HG03025 (cell line): Measurements from ENCODE around the gene GPR12.
"Not testable (repeated sequence)": the region's sequence is repeated elsewhere in the genome, so short reads cannot be mapped to it uniquely, and the experiment has no call there.

Experiments used
- ATAC-seq: cut with Tn5 transposase; IDR thresholded peaks from one replicate; pipeline ENCODE4 v1.9.1; 2021; ENCODE audit warnings: mild to moderate bottlenecking, moderate library complexity; ENCODE audit not compliant: unreplicated experiment, low FRiP score

GPR12 gene

DNA sequence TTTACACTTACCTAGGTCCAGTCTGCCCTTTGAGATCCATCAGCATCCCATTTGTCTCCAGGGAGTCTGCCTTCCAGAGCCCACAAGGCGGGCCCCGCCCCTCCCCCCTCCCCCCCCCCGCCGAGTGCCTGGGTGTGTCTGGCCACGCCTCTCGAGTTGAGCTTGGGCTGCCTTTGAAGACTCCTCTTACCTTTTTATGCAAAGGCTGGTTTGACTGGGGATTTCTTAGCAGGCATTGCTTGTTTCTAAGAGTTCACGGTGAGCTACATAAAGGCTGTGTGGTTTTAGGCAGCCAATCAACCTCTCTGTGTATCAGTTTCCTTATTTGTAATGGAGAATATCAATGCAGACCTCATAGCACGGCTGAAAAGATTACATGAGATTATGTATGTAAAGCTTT is 11.3 kb downstream of the GPR12 start:
- ATAC-seq: no peak

DNA sequence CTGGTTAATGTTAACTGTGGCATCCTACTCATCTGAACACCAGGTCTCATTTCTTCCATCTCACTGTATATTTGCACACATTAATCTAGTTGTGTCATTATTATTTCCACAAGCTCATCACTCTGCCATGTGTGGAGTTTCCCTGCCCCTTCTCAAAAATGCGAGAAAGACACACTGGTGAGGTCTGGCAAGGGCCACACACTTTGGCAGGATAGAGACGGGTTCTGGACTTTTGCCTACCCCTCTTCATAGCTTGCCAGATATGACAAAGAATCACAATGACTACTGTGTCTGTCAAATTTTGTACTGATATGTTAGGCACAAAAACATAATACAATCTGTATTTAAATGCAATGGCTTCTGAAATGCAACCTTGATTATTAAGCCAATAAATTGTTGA is 12.9 kb downstream of the GPR12 start:
- no peak for ATAC-seq

DNA sequence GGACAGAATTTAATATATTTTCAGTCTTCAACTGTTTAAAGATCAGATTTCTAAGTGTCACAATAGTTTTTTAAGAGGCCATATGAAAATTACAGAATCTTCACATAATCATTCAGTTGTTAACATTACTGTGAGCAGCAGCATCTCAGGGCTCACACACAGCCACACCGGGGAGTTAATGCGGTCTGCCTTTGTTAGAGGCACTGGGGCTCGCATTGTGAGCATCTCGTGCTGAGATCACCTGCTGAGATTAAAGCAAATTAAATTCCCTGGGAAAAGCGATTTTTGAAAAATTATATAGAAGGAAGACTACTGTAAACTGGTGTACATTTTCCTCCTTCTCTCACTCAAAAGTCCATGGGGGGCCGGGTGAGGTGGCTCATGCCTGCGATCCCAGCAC is 16.6 kb downstream of the GPR12 start:
- no peak for ATAC-seq

DNA sequence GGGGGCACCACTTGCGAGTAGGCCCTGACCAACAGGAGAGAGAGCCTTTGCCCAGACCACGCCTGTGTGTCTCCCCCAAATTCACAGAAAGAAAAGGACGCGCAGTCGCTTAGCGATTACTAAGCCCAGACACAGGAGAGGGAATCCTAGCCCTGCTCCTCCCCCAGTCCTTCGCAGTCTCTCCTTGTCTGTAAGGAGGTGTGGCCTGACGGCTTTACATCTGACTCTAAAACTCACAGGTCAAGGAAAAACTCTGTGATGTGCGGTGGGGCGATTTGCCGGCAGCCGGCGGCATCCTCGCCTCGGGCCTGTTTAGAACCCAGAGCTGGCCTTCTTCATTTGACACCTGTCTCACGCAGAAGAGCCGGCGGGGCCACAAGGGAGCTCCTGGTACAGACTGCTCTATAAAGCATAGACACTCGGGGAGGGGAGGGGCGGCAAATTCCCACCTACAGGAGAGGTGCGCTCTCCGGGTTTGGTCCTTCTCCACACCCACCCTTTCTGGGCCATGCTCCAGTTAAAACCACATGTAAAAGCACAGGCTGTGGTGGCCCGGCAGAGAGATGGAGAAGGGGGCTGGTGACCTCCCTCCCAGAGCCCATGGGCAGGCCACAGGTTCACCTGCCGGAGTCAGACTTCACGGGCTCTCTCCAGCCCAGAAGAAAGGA is 17.8 kb downstream of the GPR12 start:
- no peak for ATAC-seq

DNA sequence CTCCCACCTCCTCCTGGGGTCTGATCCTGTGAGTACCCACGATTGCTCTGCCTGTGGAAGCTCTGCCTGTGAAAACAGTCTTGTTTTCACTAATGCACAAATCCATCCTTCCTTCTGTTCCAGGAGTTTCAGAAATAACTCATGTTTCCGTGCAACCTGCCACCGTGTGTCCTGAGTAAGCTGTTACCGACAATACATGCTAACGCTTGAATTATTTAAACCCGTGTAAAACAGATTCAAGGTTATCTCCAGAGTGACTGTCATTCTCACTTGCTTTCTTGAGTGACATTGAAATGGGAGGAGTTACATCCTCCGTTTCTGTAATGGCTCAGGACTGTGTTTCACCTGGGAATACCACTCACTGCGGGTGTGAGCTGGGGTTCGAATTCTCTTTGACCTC is 24.9 kb downstream of the GPR12 start:
- ATAC-seq: no peak

DNA sequence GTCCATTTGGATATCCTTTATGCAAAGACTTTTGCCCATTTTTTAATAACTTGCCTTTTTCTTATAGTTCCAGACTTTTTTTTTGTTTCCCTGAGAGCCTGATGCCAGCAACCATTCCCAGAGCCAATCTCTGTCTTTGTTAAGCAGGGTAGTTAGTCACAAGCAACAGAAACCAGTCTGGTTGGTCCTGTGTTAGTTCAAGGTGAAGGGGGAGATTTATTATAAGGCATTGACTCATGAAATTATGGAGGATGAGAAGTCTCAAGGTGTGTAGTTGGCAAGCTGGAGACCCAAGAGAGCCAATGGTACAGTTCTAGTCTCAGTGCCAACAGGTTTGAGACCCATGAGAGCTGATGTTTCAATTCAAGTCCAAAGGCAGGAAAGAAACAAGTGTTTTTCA is 33.0 kb downstream of the GPR12 start:
- no peak for ATAC-seq

DNA sequence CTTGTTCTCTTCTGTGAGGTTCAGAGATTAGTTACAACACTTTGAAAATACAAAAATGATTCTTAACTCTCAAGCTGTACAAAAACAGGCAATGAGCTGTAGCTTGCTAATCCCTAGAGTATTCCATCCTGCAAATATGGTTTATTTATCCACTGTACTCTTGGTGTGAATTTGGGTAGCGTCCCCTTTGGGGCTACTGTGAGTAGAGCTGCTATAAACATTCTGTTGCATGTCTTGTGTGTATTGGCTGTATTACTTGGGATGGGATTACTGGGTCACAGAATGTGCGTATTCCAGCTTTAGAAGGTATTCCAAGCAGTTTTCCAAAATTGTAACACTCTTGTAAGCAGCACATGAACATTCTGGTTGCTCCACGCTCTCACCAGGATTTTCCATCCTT is 33.5 kb downstream of the GPR12 start:
- ATAC-seq: no peak

DNA sequence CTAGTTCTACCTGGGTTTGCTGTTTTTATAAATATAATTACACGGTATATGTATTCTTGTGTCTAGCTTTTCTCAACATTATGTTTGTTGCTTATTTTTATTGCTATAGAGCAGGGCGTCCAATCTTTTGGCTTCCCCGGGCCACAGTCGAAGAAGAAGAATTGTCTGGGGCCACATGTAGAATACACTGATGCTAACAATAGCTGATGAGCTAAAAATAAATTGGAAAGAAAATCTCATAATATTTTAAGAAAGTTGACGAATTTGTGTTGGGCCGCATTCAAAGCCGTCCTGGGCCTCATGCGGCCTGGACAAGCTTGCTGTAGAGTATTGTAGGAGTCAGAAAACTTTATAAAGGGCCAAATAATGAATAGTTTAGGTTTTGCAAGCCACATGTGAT is 33.9 kb downstream of the GPR12 start:
- no peak for ATAC-seq

DNA sequence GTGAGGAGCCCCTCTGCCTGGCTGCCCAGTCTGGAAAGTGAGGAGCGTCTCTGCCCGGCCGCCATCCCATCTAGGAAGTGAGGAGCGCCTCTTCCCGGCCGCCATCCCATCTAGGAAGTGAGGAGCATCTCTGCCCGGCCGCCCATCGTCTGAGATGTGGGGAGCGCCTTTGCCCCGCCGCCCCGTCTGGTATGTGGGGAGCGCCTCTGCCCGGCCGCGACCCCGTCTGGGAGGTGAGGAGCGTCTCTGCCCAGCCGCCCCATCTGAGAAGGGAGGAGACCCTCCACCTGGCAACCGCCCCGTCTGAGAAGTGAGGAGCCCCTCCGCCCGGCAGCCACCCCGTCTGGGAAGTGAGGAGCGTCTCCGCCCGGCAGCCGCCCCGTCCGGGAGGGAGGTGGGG is 37.0 kb downstream of the GPR12 start:
- not testable (repeated sequence) for ATAC-seq

DNA sequence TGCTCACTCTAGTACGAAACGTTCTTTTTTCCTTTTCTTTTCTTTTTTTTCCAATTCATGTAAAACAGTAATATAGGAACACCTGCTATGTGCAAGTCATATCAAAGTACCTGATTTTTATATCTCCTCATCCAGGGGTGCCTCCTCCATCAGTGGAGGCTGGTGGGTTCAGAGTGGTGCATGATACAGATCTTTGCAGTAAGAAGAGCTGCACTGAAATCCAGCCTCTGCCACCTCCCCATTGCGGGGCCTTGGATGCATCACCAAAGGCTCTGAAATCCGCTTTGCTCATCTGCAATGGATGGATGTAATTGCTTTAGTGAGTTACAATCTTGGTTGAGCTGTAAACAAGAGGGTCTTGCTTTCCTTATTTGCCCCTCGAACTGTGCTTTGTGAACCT is 38.3 kb downstream of the GPR12 start:
- ATAC-seq: no peak

DNA sequence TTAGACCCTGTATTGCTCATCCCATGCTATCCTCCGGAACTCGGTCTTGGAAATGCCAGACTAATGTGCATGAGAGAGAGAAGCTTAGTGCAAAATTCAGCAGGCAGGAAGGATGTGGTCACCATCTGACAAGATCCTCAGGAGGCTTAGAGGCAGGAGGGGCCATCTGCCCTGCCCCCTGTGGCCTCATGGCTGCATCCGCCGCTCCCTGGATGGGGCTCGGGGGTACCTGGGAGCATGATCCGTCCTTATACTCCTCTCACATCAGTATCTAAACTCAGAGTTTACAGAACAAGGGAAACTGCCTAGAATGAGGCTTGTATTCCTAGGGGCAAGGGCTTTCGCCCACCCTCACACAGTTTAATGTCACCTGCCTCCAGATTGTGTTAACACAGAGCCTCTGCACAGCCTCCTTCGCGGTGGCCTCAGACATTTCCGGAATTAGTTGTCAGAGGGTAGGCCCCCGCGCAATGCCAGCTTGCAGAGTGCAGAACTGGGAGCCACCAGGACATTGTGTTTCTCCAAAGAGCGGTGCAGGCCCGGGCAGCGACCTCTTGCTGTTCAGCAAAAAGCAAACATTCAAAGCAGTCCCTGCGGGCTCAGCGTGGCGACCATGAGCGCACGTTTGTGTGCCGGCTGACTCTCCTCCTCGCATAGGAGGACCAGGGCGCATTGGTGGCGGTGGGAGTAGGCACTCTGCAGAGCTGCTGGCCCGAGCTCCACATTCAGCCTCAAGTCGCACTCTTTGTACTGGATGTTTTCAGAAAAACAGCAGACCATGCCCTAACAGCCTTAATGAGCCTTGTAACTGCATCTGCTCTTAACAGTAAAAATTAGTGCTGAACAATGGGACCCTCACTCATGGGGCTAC is 39.1 kb downstream of the GPR12 start:
- ATAC-seq: no peak

DNA sequence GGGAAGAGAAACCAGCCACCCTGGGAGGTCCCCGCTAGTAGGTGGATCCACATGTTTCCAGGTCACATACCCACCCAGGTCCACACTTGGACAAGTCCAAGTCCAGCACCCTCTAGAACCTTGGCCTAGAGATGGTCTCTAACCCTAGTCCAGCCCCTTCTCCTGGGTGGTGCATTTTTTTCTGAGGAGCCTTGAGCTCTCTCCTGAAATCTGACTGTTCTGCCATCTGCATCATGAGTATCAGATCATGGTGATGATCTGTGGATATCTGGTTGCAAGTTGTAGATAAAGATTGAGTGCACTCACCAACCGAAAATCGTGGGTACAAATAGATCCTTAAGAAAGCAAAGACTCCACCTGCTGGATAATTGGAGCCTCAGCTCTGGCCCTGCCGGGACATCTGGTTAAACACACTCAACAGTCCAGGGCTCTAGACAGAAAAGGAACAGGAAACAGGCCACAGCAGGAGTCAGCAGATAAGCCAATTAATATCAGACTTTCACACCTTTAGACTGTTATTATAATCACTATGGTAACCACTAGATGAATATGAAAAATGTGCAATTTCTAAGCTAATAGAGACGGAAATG is 41.1 kb downstream of the GPR12 start:
- ATAC-seq: no peak

DNA sequence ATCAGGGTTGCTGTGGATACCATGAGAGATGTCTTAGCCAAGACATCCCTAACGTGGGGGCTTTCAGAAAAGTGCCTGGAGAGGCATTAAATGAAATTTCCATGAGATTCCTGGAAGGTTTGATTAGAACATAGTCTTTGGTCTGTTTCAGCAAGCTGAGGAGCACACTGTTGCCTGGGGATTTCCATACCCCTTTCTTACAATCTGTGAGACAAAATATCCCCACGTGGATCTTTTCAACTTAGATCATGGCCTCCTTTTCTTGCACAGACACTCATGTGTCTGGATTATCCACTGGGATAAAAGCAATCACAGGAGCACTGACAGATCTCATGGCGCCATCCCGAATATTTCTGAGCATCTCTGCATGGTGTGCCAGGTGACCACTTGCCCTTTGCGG is 41.7 kb downstream of the GPR12 start:
- no peak for ATAC-seq

DNA sequence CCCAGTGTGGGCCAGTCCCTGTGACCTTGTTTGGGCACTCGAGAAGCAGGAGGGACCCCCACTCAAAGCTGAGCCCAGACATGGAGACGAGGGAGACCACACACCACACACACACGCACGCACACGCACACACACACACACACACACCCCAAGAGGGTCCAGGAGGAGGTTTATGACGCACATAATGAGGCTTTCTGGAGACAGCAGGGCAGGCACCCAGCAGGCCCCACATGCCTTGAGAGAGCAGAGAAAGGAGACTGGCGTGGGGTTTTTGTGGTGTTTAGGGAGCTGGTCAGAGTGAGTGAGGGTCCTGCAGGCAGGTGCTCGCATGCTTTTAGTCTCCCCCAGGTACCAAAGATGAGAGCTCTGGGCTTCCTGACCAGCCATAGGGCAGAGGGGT is 42.4 kb downstream of the GPR12 start:
- ATAC-seq: no peak

DNA sequence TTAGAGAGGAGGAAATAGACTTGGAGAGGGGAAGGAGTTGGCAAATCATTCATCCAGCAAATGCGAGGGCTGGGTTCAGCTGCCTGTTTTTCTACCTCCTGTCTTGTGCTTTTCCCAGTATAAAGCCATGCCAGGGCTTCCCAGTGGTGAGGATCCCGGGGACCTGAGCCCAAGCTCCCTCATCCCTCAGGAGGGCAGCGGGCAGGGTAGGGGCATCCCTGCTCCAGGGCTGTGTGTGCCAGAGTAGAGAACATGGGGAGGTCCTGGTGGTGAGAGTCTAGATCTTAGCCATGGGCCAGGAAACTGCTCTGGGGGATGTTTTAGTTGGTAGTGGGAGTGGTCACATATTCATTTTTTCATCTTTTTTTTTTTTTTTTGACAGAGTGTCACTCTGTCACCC is 43.6 kb downstream of the GPR12 start:
- ATAC-seq: no peak

DNA sequence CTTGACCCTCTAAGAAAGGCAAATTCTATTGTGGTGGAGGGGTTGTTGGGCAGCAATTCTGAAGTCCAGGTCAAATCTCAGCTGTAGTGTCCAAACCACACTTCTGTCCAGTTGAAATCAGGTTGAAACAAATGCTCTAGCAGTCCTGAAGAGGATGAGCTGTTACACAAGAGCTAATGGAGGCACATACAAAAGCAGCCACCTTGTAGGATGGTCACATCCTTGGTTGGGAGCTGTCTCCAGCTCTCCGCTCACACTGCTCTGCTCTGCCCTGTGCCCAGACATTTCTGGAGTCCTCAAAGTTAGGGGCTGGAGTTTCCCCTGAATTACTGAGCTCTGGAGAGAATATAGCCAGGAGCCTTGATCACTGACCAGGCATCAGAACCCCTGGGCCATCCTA is 47.2 kb downstream of the GPR12 start:
- no peak for ATAC-seq

DNA sequence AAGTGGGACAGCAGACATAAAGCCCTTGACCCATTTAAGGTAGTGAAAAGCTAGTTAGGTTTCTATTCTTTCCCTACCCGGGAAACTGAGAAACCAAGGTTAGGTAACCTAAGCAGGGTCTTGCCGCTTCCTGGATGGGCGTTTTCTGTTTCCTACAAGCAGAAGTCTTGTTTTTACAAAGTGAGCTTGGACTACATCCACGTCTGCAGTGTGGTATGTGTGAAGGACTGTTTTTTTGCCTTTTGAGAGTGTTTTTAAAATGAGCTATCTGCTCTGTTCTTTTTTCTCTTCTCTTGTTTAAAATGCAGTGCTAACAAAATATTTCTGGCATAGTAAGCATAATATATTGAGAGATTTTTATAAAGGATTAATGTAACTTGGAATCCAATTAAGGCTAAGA is 49.4 kb downstream of the GPR12 start:
- no peak for ATAC-seq

DNA sequence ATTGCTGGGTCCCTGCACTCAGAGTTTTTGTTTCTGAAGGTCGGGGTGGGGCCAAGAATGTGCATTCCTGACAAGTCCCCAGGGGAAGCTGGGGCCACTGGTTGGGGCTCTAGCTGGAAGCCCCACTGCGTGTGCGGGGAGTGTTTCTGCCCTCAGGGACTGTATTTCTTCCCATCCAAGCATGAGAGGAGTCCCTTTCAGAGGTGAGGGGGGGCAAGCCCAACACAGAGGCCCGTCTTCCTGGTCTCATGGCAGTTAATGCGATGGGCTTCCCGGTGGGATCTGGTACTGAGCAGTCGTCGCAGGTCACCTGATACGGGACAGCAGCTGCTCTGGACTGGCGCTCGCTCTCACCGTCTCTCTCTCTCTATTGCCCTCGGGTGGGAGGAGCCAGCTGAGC is 50.4 kb downstream of the GPR12 start:
- no peak for ATAC-seq

DNA sequence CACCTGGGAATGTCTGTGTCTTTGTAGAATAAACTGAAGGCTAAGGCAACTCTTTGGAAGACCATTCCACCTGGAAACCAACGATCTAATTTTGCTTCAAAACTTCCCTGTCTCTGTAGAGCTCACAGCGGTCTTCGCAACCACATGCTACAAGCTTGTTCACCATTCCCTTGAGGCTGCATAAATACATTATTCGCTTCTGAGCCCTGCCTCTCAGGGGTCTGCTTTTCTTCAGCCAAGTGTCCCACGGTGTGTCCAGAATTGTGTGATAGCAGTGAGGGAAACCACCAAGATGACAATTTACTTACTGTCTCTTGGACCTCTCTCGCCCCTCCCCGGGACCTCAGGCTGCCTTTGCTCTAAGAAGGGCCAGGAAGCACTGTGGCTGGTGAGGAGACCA is 51.1 kb downstream of the GPR12 start:
- no peak for ATAC-seq

DNA sequence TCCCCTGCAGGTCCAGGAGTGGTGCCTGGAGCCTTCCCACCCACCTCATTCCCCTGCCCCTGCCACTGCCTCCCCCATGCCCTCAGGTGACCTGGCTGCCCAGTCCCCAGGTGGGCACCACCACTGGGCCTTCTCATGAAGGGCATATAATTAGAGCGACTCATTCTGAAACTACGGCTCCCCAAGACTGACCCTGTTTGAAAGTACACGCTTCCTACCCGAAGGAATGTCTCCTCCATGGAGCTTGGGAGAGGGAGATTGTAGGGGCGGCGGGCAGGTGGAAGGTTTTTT is 52.6 kb downstream of the GPR12 start:
- no peak for ATAC-seq

DNA sequence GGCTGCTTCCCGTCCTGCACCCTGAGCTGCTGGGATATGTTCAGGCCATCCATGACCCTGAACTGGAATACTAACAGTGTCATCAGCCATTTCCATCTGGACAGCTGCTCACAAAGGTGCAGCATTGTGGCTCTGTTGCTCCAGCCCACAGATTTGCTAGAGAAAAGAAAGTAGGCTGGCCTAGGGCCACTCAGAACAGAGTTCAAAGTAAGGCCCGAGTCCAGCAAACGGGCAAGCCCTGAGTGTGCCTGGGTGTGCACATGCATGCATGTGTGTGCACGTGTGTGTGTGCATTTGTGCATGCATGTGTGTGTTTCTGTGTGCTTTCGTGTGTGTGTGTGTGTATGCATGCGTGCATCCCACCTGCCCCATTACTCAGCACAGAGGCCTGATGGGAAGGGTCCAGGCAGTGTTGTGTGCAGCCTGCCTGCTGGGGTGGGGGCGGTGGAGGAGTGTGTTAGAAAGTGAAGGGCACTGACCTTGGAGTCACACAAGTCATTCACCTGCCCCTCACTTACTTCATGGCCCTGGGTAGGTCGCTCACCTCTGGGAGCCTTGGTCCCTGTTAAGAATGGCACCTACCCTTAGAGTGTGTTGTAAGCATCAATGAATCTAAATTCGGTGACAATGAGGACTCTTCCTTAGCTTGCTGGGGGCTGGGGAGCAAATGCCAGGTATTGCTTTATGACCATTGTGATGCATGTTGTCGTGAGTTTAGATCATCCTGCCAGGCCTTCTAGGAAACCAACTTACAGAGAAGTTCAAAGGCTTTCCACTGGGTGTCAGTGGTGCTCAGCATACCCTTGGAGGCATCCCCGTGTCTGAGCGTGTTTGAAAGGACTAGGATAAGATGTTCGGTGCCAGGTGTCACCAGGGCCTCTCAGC is 53.2 kb downstream of the GPR12 start:
- ATAC-seq: no peak
